Measurements from ENCODE around the gene AMMECR1. TPM values are rescaled to one million over a fixed set of nuclear protein-coding genes. Genes with fewer than 3 reads are reported as not detected.

The AMMECR1 gene
- total RNA-seq, 1 donor from 2014 or later, result 17.8 TPM

DNA sequence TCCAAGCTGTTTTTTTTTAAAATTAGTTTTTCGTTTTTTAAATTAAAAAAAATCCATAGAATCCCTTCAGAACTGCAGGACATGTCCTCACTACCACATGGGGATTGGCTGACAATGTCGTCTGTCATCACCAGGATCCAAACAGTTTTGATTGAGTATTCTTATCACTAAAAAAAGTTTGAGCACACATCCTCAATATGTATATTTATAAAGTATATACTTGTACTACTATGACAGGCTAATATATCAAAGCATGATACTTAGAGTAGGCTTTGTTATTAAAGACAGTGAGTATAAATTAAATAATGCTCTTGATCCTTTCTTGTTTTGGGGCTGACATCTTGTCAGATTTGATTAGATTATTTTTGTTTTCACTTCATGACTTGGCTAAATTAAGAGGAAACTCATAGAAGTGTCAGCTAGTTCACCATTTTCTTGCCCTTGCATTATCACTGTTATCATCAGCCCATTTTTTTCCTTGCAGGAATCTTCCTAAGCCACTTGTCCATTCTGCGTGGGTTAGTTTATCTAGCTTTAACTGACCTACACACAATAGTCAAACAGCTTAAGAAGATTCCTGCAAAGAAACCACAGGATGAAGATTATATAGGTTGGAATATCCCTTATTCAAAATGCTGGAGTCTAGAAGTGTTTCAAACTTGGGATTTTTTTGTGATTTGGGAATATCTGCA is 92.8 kb downstream of the AMMECR1 start:
- no peaks in the 10 kb centered on the region for H3K9me3 Mint-ChIP-seq (ENCODE audit: low read depth)
- H3K36me3 Mint-ChIP-seq (ENCODE audit: low read depth), result no peaks in the 10 kb centered on the region
- no peak overlapping the region for H3K4me3 Mint-ChIP-seq (ENCODE audit: unreplicated experiment)
- H3K27me3 Mint-ChIP-seq (ENCODE audit: low read depth), result no peaks in the 10 kb centered on the region
- TF ChIP-seq, protein P1, sequence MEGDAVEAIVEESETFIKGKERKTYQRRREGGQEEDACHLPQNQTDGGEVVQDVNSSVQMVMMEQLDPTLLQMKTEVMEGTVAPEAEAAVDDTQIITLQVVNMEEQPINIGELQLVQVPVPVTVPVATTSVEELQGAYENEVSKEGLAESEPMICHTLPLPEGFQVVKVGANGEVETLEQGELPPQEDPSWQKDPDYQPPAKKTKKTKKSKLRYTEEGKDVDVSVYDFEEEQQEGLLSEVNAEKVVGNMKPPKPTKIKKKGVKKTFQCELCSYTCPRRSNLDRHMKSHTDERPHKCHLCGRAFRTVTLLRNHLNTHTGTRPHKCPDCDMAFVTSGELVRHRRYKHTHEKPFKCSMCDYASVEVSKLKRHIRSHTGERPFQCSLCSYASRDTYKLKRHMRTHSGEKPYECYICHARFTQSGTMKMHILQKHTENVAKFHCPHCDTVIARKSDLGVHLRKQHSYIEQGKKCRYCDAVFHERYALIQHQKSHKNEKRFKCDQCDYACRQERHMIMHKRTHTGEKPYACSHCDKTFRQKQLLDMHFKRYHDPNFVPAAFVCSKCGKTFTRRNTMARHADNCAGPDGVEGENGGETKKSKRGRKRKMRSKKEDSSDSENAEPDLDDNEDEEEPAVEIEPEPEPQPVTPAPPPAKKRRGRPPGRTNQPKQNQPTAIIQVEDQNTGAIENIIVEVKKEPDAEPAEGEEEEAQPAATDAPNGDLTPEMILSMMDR (IDR thresholded peaks at IDR 0.05), result no peak
- no peak overlapping the region for H3K27ac Mint-ChIP-seq (ENCODE audit: unreplicated experiment)
- DNase-seq (ENCODE audit: low spot score), result no peak
- peaks cover 11% of the 10 kb centered on the region for H3K4me1 Mint-ChIP-seq (ENCODE audit: low read depth)

GRCh38 chrX:110222497-110223257 is 95.2 kb downstream of the AMMECR1 start:
- Mint-ChIP-seq H3K27ac (ENCODE audit: unreplicated experiment) (no peak overlapping the region), H3K36me3 (ENCODE audit: low read depth) (no peaks in the 10 kb centered on the region), H3K4me1 (ENCODE audit: low read depth) (peaks cover 15% of the 10 kb centered on the region), H3K27me3 (ENCODE audit: low read depth) (no peaks in the 10 kb centered on the region), H3K4me3 (ENCODE audit: unreplicated experiment) (no peak overlapping the region), H3K9me3 (ENCODE audit: low read depth) (no peaks in the 10 kb centered on the region)
- DNase-seq (ENCODE audit: low spot score), result no peak
- TF ChIP-seq, protein P1 (IDR thresholded peaks at IDR 0.05), result no peak

- H3K27ac Mint-ChIP-seq (ENCODE audit: unreplicated experiment), result peak overlapping the region; percentile 20
- no peaks in the 10 kb centered on the region for H3K27me3 Mint-ChIP-seq (ENCODE audit: low read depth)
- peaks cover 27% of the 10 kb centered on the region for H3K4me1 Mint-ChIP-seq (ENCODE audit: low read depth)
- H3K9me3 Mint-ChIP-seq (ENCODE audit: low read depth), result no peaks in the 10 kb centered on the region
- H3K36me3 Mint-ChIP-seq (ENCODE audit: low read depth), result peaks cover 2% of the 10 kb centered on the region
- H3K4me3 Mint-ChIP-seq (ENCODE audit: unreplicated experiment), result no peak overlapping the region
- TF ChIP-seq, protein P1 (IDR thresholded peaks at IDR 0.05), result no peak
- no peak for DNase-seq (ENCODE audit: low spot score)
Observed at GRCh38 chrX:110219920-110220319, 98.0 kb downstream of the AMMECR1 start.

DNA sequence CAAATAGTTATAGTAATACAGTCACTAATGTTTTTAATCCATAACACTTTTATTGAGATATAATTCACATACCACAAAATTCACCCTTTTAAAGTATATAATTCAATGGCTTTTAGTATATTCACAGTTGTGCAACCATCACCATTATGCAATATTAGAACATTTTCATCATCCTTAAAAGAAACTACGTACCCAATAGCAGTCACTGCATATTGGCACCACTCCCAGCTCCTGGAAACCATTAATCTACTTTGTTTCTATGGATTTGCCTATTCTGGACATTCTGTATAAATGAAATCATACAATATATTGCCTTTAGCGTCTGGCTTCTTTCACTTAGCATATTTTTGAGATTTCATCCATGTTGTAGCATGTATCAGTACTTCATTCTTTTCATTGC is 99.3 kb downstream of the AMMECR1 start:
- Mint-ChIP-seq H3K9me3 (ENCODE audit: low read depth) (no peaks in the 10 kb centered on the region), H3K27me3 (ENCODE audit: low read depth) (no peaks in the 10 kb centered on the region), H3K36me3 (ENCODE audit: low read depth) (peaks cover 2% of the 10 kb centered on the region), H3K4me1 (ENCODE audit: low read depth) (peaks cover 31% of the 10 kb centered on the region), H3K27ac (ENCODE audit: unreplicated experiment) (no peak overlapping the region), H3K4me3 (ENCODE audit: unreplicated experiment) (no peak overlapping the region)
- no peak for DNase-seq (ENCODE audit: low spot score)
- TF ChIP-seq, protein P1 (IDR thresholded peaks at IDR 0.05), result no peak

DNA sequence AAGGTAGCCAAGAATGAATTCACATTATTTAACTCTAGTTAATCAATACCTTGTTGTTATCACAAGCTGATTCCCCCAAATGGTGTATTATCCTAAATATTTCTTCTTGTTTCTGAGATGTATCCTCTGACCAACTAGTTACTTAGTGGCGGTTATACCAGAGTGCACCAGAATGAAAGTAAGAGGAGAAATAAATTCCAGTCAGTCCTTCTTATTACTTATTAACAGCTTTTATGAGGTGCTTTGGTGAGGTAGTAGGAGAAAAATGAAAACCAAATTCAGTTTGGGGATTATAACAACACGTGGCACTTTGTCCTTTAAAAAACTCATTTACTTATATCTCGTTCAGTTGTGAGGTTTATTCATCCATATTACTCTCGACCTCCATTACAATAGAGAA is 101.9 kb downstream of the AMMECR1 start:
- Mint-ChIP-seq H3K9me3 (ENCODE audit: low read depth) (no peaks in the 10 kb centered on the region), H3K27me3 (ENCODE audit: low read depth) (no peaks in the 10 kb centered on the region), H3K4me1 (ENCODE audit: low read depth) (peaks cover 31% of the 10 kb centered on the region), H3K27ac (ENCODE audit: unreplicated experiment) (peak overlapping the region; percentile 46), H3K4me3 (ENCODE audit: unreplicated experiment) (no peak overlapping the region), H3K36me3 (ENCODE audit: low read depth) (peaks cover 2% of the 10 kb centered on the region)
- DNase-seq (ENCODE audit: low spot score), result no peak
- TF ChIP-seq, protein P1 (IDR thresholded peaks at IDR 0.05), result no peak
